ENCODE data around the gene FGF8. TPM values are rescaled to one million over a fixed set of nuclear protein-coding genes. Genes with fewer than 3 reads are reported as not detected.

Gene FGF8
- total RNA-seq, 1 experiment from 2014 or later, result not detected

- no peak overlapping the region for H2AFZ ChIP-seq (ENCODE audit: low read length)
- no peak overlapping the region for H3K9ac ChIP-seq (ENCODE audit: low read length)
- no peaks in the 10 kb centered on the region for H3K4me1 ChIP-seq (ENCODE audit: insufficient read depth, low read length)
- H3K36me3 ChIP-seq (ENCODE audit: low read depth, low read length), result no peaks in the 10 kb centered on the region
- no peaks in the 10 kb centered on the region for H3K79me2 ChIP-seq (ENCODE audit: low read length)
- BruUV-seq (replicated peaks), result no TSS peak
- no peaks in the 10 kb centered on the region for H3K9me2 ChIP-seq (replicated peaks; ENCODE audit: low read length)
- no peak overlapping the region for H3K4me2 ChIP-seq (ENCODE audit: low read length)
- CTCF ChIA-PET, result no interaction called here
- no peak overlapping the region for H3K4me3 ChIP-seq (ENCODE audit: low read length)
- no peaks in the 10 kb centered on the region for H3K9me3 ChIP-seq (ENCODE audit: low read length)
- intact Hi-C loops (cut with micrococcal nuclease), result no loop called here
- no peaks in the 10 kb centered on the region for H4K20me1 ChIP-seq (ENCODE audit: low read length)
- H3K27ac ChIP-seq (ENCODE audit: low read length), result no peak overlapping the region
- TF ChIP-seq EZH2phosphoT487 (IDR thresholded peaks at IDR 0.05; ENCODE audit: borderline replicate concordance, low read length) (no peak), EZH2 (IDR thresholded peaks at IDR 0.05; ENCODE audit: low read length, unreplicated experiment) (no peak), CTCF (conservative IDR thresholded peaks at IDR 0.05; ENCODE audit: low read depth, low read length) (no peak)
- POLR2A ChIA-PET (ENCODE audit: unreplicated experiment), result no interaction called here
- no peaks in the 10 kb centered on the region for H3K27me3 ChIP-seq (ENCODE audit: low read length)
- DNase-seq (no peak), ATAC-seq (no peak)
- no peaks in the 10 kb centered on the region for H3F3A ChIP-seq (ENCODE audit: low read length, unreplicated experiment)
Measured at GRCh38 chr10:101745074-101745696, 30.7 kb downstream of the FGF8 start.

DNA sequence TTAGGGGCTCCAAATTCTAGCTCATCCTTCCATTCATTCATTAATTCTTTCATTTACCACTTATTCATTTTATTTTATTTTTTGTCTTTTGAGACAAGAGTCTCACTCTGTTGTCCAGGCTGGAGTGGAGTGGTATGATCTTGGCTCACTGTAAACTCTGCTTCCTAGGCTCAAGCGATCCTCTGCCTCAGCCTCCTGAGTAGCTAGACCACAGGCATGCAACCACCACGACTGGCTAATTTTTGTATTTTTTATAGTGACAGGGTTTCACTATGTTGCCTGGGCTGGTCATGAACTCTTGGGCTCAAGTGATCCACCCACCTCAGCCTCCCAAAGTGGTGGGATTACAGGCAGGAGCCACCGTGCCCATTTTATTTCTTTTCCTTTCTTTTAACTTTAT is 31.6 kb downstream of the FGF8 start:
- no peak overlapping the region for H3K9ac ChIP-seq (ENCODE audit: low read length)
- H3K4me3 ChIP-seq (ENCODE audit: low read length), result no peak overlapping the region
- no peaks in the 10 kb centered on the region for H3K27me3 ChIP-seq (ENCODE audit: low read length)
- intact Hi-C loops (cut with micrococcal nuclease), result no loop called here
- no peaks in the 10 kb centered on the region for H3K4me1 ChIP-seq (ENCODE audit: insufficient read depth, low read length)
- TF ChIP-seq EZH2phosphoT487 (IDR thresholded peaks at IDR 0.05; ENCODE audit: borderline replicate concordance, low read length), result no peak
- no peaks in the 10 kb centered on the region for H3K79me2 ChIP-seq (ENCODE audit: low read length)
- ChIA-PET CTCF (no interaction called here), POLR2A (ENCODE audit: unreplicated experiment) (no interaction called here)
- no peaks in the 10 kb centered on the region for H4K20me1 ChIP-seq (ENCODE audit: low read length)
- ATAC-seq (no peak), DNase-seq (no peak)
- H3F3A ChIP-seq (ENCODE audit: low read length, unreplicated experiment), result no peaks in the 10 kb centered on the region
- H3K36me3 ChIP-seq (ENCODE audit: low read depth, low read length), result no peaks in the 10 kb centered on the region
- no peak overlapping the region for H3K27ac ChIP-seq (ENCODE audit: low read length)
- no TSS peak for BruUV-seq (replicated peaks)
- H3K9me3 ChIP-seq (ENCODE audit: low read length), result no peaks in the 10 kb centered on the region
- H3K4me2 ChIP-seq (ENCODE audit: low read length), result no peak overlapping the region
- H2AFZ ChIP-seq (ENCODE audit: low read length), result no peak overlapping the region
- no peaks in the 10 kb centered on the region for H3K9me2 ChIP-seq (replicated peaks; ENCODE audit: low read length)

- no peaks in the 10 kb centered on the region for H3F3A ChIP-seq (ENCODE audit: low read length, unreplicated experiment)
- POLR2A ChIA-PET (ENCODE audit: unreplicated experiment), result no interaction called here
Measured at GRCh38 chr10:101741938-101742337, 34.0 kb downstream of the FGF8 start.

More at GRCh38 chr10:101741938-101742337, 34.0 kb downstream of the FGF8 start:
- H3K9me3 ChIP-seq (ENCODE audit: low read length), result no peaks in the 10 kb centered on the region
- intact Hi-C loops (cut with micrococcal nuclease), result no loop called here
- BruUV-seq (replicated peaks), result no TSS peak
- H2AFZ ChIP-seq (ENCODE audit: low read length), result no peak overlapping the region
- CTCF ChIA-PET, result no interaction called here
- H3K4me1 ChIP-seq (ENCODE audit: insufficient read depth, low read length), result no peaks in the 10 kb centered on the region
- H3K27ac ChIP-seq (ENCODE audit: low read length), result no peak overlapping the region
- no peak overlapping the region for H3K4me3 ChIP-seq (ENCODE audit: low read length)
- no peaks in the 10 kb centered on the region for H4K20me1 ChIP-seq (ENCODE audit: low read length)
- H3K9me2 ChIP-seq (replicated peaks; ENCODE audit: low read length), result no peaks in the 10 kb centered on the region
- H3K79me2 ChIP-seq (ENCODE audit: low read length), result no peaks in the 10 kb centered on the region
- DNase-seq (no peak), ATAC-seq (no peak)
- TF ChIP-seq EZH2phosphoT487 (IDR thresholded peaks at IDR 0.05; ENCODE audit: borderline replicate concordance, low read length) (no peak), EZH2 (IDR thresholded peaks at IDR 0.05; ENCODE audit: low read length, unreplicated experiment) (no peak), CTCF (conservative IDR thresholded peaks at IDR 0.05; ENCODE audit: low read depth, low read length) (no peak)
- H3K36me3 ChIP-seq (ENCODE audit: low read depth, low read length), result no peaks in the 10 kb centered on the region
- no peak overlapping the region for H3K9ac ChIP-seq (ENCODE audit: low read length)
- no peaks in the 10 kb centered on the region for H3K27me3 ChIP-seq (ENCODE audit: low read length)
- no peak overlapping the region for H3K4me2 ChIP-seq (ENCODE audit: low read length)
